Colon (tissue), 2 donors: Measurements from ENCODE around the gene BRME1.
A peak's percentile ranks its signal among the peaks of the same experiment; 100 is the strongest.
"Not testable (repeated sequence)": the region's sequence is repeated elsewhere in the genome, so short reads cannot be mapped to it uniquely, and the experiment has no call there.

Experiments used
- FAIRE-seq: peaks from 2 replicates; lab custom pipeline; 2012; peaks lifted over from hg19 to GRCh38; lab: Jason Lieb, UNC
- donor health status: control.
- donor health status: control.

BRME1 gene

GRCh38 chr19:13926010-13926409, 20.1 kb upstream of the BRME1 start:
- FAIRE-seq, result no peak

- FAIRE-seq, result no peak
Observed at GRCh38 chr19:13923194-13923987, 17.5 kb upstream of the BRME1 start.

GRCh38 chr19:13922118-13922517, 16.2 kb upstream of the BRME1 start:
- FAIRE-seq, result not testable (repeated sequence)

GRCh38 chr19:13920940-13921747, 15.2 kb upstream of the BRME1 start:
- FAIRE-seq, result no peak

GRCh38 chr19:13920524-13920923, 14.6 kb upstream of the BRME1 start:
- no peak for FAIRE-seq

- no peak for FAIRE-seq
Observed at GRCh38 chr19:13918726-13919411, 13.0 kb upstream of the BRME1 start.

- no peak for FAIRE-seq
Observed at GRCh38 chr19:13917888-13918406, 12.0 kb upstream of the BRME1 start.

GRCh38 chr19:13914777-13915176, 8.9 kb upstream of the BRME1 start:
- FAIRE-seq, result no peak

- no peak for FAIRE-seq
Observed at GRCh38 chr19:13913352-13913751, 7.4 kb upstream of the BRME1 start.

- FAIRE-seq, result no peak
Observed at GRCh38 chr19:13909430-13909829, 3.5 kb upstream of the BRME1 start.

GRCh38 chr19:13908674-13909073, 2.8 kb upstream of the BRME1 start:
- FAIRE-seq, result no peak

- FAIRE-seq, result no peak
Observed at GRCh38 chr19:13906910-13907309, 993 bp upstream of the BRME1 start.

- no peak for FAIRE-seq
Observed at GRCh38 chr19:13906521-13906904, 596 bp upstream of the BRME1 start.

GRCh38 chr19:13902993-13903555, 2.8 kb downstream of the BRME1 start:
- no peak for FAIRE-seq

- FAIRE-seq, result no peak
Observed at GRCh38 chr19:13899912-13900584, 5.9 kb downstream of the BRME1 start.

- FAIRE-seq, result no peak
Observed at GRCh38 chr19:13899393-13899792, 6.5 kb downstream of the BRME1 start.

- FAIRE-seq, result peak; percentile 88
Observed at GRCh38 chr19:13896227-13896626, 9.7 kb downstream of the BRME1 start.

GRCh38 chr19:13894552-13894951, 11.4 kb downstream of the BRME1 start:
- FAIRE-seq, result no peak

- no peak for FAIRE-seq
Observed at GRCh38 chr19:13892870-13893269, 13.0 kb downstream of the BRME1 start.

GRCh38 chr19:13890136-13890535, 15.8 kb downstream of the BRME1 start:
- FAIRE-seq, result no peak

GRCh38 chr19:13888281-13888680, 17.6 kb downstream of the BRME1 start:
- FAIRE-seq, result no peak

GRCh38 chr19:13887517-13887916, 18.4 kb downstream of the BRME1 start:
- FAIRE-seq, result no peak
